ENCODE measurements around the gene VAC14.

DNA sequence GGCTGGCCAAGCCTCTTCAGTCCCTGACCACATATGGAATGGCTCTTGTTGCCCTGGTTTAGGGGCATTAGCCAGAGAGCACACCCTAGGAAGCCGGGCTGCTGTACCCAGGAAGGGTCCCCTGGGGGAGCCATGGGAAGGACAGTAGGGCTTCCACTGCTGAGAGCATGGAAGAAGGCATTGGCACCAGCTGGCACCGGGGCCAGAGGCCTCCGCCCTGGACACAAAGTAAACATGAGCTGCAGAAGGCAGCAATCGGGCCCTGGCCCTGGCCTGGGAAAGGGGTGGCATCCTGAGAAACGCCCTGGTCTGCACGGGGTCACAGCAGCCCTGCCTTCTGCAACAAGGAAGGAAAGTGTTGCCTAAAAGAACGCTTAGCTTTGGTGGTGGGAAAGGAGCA lies 49.4 kb downstream of the VAC14 start:
- TF ChIP-seq PHF8 (IDR thresholded peaks at IDR 0.05; ENCODE audit: borderline replicate concordance, low read depth) (no peak), RNF2 (IDR thresholded peaks at IDR 0.05; ENCODE audit: borderline replicate concordance, low read depth) (no peak), MYC (IDR thresholded peaks at IDR 0.05; ENCODE audit: borderline replicate concordance, low read length) (no peak), REST (IDR thresholded peaks at IDR 0.05) (no peak), CEBPB (IDR thresholded peaks at IDR 0.05) (no peak), SMC3 (IDR thresholded peaks at IDR 0.05) (no peak), CTCF (IDR thresholded peaks at IDR 0.05) (no peak), POLR2A (IDR thresholded peaks at IDR 0.05; ENCODE audit: low read length) (no peak), RFX5 (IDR thresholded peaks at IDR 0.05) (no peak), RAD21 (conservative IDR thresholded peaks at IDR 0.05 in 1 of 2, IDR thresholded peaks at IDR 0.05 in 1 of 2) (no peak), EP300 (IDR thresholded peaks at IDR 0.05) (no peak)

All from A549 (cell line).